NCI-H2107 treated with DMSO at 0.1 percent for 48 hours (cell line): Measurements from ENCODE around the gene DERL2.

ENCODE experiments used
- DNase-seq: peaks from one replicate; lab custom pipeline; 2025; ENCODE audit not compliant: unreplicated experiment; lab: John Stamatoyannopoulos, UW

Gene DERL2

GRCh38 chr17:5485270-5486205, at the start of gene DERL2:
DERL2 (minus strand) TSS chr17:5486178; CDS start chr17:5486161, 17 bp downstream.
- no peak for DNase-seq

DNA sequence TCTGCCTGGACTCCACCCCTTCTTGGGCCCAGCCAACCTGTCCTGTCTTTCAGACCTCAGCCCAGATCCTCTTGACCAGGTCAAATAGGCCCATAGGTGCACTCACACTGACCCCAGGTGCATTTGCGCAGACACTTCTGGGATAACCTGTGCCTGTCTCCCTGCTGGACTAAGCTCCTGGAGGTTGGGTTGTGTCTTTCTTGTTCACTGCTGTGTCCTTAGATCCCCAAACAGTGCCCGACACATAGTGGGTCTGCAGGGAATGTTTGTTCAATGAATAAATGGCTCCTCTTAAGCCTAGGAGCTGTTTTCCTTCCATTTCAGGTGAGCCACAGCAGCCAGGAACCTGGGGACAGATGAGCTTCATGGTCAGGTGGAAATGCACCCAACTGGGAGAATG, 49.5 kb upstream of the DERL2 start:
- DNase-seq: no peak

- DNase-seq: no peak
These were observed 47.7 kb upstream of the DERL2 start for GRCh38 chr17:5533486-5534315.

- DNase-seq: no peak
These were observed 46.6 kb upstream of the DERL2 start for GRCh38 chr17:5532581-5532980.

DNA sequence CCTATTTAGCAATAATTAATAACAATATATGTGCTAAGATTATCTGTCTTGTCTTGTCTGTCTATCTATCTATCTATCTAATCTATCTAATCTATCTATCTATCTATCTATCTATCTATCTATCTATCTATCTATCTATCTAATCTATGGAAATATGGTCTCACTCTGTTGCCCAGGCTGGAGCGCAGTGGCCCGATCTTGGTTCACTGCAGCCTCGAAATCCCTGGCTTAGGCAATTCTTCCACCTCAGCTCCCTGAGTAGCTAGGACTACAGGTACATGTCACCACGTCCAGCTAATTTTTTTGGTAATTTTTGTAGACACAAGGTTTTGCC, 45.1 kb upstream of the DERL2 start:
- DNase-seq: no peak

DNA sequence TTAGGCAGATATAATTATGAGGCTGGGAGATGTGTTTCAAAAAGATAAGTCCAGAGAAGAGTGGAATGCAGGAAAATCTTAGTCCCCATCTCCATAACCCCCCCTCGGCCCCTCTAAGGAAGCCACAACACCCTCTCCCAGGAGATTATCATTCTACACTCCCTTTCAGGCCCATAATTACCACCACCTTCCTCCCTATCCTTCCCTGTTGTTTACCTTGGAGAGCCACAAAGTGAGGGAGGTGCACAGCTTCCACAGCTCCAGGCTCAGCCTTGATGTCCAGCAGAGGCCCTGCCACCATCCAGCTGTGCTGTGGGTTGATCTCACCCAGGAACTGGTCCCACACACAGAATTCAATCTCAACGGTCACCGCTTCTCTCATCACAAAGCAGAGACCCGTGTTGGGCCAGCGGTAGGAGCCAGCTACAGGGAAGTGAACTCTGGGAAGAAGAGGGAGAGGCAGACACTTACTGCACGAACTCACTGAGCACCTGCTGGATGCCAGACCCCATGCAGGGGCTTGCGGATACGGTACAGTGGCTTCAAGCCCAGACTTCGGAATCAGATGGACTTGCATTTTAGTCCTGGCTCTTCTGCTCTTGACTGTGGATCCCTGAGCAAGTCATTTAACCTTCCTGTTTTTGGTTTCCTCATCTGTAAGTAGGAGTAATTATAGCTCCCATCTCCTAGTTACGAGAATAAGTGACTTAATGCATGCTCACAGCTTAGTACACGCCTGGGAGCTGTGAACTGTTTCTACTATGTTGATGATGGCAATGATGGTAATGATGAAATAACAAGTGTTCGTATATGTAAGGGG, 44.5 kb upstream of the DERL2 start:
- no peak for DNase-seq

DNA sequence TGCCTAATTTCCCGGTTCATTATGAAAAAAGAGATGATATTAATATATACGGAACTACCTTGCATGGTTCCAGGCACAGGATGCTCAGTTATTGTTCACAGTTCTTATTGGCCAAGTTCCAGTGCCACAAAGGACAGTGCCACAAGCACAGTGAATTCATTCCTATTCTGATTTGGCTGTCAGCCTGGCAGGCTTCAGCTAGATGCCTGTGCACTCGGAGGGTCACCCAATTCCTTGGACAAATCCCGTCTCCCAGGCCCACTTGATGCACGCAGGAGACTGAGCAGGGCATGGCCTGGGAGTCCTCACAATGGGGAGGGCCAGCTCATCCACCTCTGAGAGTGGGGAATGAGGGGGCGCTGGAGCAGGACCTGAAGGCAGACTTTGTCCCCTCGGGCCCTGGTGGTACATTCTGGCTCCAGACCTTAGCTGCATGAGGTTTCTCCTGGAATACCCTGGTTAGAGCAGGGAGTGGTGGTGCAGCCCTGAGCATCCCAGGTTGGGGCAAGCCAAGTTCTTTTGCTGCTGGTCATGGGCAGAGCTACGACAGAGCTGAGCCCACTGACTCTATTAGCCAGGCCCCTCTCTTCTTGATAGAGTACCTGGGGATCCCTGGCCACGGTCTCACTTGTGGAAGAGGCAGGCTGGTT, 41.7 kb upstream of the DERL2 start:
- no peak for DNase-seq

GRCh38 chr17:5526821-5527598, 41.0 kb upstream of the DERL2 start:
- peak; percentile 2 for DNase-seq

GRCh38 chr17:5523249-5523648, 37.3 kb upstream of the DERL2 start:
- DNase-seq: no peak

DNA sequence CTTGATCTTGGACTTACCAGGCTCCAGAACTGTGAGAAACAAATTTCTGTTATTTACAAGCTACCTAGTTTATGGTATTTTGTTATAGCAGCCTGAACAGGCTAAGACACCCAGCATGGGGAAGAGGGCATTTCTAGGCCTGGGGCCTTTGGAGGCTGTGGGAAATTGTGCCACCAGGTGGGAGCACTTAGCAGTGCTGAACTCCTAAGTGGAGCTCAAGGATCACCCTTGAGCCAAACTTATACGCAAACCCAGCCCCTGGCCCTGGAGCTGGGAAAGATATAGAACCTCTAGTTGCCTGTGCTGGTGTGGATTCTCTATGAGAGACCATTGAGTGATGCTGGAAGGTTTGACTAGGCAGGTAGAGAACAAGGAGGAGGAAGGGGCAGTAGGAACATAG, 36.5 kb upstream of the DERL2 start:
- no peak for DNase-seq

DNA sequence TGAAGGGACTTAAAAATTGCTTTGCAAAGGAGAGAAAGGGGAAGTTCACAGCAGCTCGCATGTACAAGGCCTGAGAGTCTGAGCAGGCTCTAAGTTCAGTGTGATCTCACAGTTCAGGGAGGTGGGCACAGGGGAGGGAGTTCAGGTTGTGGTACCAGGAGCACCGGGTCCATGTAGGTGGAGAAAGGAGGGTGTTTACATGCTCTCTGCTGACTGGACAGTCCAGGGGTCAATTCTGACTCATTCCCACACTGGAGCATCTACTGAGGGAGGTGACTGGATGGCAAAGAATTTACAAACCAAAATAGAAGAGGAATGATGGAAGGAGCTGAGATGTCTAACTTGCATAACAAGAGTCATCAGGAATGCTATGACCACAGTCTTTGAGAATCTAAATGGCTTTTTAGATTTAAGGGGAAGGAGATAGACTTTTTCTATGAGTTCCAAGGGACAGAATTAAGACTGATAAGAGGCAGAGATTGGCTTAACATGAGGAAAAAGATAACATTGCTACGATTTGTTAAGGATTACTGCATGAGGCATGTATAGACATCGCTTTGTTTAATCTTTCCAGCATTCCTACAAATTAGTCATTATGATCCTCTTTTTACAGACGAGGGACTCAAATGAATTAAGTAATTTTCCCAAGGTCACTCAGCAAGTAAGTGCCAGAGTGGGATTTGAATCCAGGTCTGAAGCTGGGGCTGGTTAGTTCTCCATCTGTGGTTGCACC, 30.2 kb upstream of the DERL2 start:
- DNase-seq: no peak

DNA sequence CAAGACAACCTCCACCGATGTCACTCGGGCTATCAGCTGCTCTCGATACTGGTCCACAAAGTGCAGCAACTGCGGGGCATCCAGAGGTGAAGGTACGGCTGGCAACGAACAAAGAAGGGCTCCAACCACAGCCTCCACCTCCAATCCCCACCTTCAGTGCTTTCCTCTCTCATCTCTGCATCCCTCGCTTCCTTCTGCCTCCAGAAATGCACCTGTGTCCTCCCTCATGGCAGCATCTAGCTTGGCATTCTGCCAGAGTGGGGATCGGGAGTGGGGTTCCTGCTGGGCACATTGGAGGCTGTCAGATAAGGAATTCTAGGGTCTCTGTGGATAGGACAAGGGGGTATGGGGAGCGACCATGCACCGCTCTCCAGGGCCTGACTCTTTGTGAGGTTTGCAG, 29.0 kb upstream of the DERL2 start:
- no peak for DNase-seq

DNA sequence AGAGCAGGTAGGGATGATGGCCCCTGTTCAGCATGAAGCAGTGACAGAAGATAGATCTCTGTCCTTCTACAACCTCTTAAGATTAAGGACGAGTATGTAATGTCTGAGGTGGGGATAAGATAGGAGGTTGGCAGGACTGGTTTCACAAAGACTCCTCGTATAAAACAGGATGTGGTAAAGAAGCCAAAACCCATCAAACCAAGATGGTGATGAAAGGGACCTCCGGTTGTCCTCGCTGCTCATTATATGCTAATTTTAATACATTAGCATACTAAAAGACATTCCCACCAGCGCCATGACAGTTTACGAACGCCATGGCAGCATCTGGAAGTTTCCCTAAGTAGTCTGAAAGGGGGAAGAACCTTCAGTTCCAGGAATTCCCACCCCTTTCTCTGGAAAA, 27.6 kb upstream of the DERL2 start:
- no peak for DNase-seq

DNA sequence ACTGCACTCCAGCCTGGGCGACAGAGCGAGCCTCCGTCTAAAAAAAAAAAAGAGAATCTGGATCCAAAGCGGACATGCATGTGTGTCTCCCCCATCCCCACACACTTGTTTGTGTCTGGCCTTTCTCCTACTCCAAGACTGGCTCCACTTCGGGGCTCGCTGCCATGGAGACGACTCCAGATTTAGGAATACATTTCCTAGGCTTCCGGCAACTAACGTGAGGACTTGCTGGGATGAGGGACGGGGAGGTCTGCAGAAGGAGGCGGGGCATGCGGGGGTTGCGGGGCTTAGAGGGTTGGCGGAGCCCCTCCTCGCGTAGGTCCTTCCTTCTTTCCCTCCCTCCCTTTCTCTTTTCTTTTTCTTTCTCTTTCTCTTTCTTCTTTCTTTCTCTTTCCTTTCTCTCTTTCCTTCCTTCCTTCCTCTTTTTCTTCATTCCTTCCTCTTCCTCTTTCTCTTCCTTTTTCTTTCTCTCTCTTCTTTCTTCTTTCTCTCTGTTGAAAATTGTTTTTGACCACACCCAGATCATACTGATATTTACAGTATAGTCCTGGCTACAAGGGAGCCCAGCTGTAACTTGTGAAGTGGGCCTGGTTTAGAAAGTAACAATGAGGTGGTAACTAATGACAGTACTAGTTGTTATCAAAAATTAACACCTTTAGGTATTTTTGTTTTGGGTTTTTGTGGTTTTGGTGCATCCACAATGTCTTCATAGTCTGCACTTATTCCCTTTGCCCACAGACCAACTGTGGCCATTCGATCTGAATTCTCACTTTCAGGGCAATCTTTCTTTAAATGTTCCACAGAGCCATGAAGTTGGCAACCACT, 25.6 kb upstream of the DERL2 start:
- DNase-seq: no peak

DNA sequence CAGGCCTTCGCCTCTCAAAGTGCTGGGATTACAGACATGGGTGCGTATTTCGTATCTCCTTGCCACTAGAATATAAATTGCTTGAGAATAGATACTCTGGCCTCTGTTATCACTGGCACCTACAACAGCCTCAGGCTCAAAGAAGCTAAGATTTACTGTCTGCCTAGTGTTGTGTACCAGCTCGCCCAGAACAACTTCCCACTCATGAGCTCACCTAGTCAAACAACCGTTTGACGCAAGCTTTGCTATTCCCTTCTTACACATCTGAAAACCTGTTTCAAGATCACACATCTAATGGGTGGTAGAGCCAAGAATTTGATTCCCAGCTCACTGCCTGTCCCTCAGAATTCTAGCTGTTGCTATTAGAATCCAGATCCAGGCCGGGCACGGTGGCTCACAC, 24.8 kb upstream of the DERL2 start:
- DNase-seq: no peak

DNA sequence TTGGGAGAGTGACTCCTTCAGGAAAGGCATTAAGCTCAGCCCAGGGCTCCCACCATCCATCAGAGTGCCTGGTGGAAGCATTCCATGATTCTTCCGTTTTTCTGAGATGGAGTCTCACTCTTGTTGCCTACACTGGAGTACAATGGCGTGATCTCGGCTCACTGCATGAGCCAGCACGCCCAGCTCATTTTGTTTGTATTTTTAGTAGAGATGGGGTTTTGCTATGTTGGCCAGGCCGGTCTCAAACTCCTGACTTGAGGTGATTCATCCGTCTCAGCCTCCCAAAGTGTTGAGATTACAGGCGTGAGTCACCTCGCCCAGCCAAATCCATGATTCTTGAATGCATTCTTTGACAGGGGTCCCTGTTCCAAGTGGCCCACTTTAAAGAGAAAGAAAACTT, 23.5 kb upstream of the DERL2 start:
- DNase-seq: no peak

DNA sequence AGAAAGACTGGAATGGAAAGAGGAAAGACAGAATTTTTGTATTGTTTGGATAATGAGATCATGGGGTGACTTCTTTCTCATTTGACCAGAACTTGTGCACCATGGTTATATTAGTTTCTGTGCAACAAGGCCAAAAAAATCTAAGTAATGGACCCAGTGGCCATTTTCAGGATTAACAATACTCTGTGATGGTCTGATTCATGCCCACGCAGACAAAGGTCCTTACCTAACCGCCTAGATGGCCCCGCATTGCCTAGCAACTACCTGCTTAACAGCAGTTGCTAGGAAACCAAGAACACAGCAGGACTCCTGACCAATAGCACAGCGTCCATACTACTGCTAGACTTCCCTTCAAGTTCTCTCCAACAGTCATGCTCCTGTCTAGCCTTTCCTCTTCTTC, 22.8 kb upstream of the DERL2 start:
- no peak for DNase-seq

DNA sequence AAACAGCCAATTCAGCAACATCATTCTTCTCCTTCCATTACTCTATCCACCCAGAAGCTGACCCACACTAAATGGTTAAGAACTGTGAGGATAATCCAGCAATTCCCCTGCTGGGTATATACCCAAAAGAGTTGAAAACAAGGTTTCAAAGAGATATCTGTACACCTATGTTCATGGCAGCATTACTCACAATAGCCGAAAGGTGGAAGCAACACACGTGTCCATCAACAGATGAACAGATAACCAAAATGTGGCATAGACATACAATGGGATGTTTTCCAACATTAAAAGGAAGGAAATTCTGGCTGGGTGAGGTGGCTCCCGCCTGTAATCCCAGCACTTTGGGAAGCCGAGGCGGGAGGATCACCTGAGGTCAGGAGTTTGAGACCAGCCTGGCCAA, 20.3 kb upstream of the DERL2 start:
- DNase-seq: no peak

GRCh38 chr17:5502552-5502951, 16.6 kb upstream of the DERL2 start:
- no peak for DNase-seq
